ENCODE data around the gene ATG14.
"Not testable (repeated sequence)": the region's sequence is repeated elsewhere in the genome, so short reads cannot be mapped to it uniquely, and the experiment has no call there.

The ATG14 gene

DNA sequence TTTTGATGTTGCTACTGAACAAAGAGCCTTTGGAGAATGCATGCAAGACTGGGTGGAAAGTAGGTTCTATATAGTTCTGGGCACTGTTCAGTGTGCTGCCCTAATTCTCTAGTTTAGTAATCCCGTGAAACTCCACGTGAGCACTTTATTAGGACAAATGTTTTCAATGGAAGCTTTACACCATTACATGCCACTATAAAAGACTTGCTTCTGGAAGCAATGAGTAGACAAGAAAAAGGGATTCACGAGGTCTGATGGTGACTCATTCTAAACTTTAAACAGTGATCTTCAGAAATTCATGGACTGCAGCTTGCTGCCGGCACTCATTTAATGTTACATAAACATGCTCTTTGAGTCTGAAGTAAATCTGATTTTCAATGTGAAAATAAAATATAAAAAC lies 22.3 kb downstream of the ATG14 start:
- no peak for DNase-seq (ENCODE audit: low read depth)
- TF ChIP-seq, protein P1, sequence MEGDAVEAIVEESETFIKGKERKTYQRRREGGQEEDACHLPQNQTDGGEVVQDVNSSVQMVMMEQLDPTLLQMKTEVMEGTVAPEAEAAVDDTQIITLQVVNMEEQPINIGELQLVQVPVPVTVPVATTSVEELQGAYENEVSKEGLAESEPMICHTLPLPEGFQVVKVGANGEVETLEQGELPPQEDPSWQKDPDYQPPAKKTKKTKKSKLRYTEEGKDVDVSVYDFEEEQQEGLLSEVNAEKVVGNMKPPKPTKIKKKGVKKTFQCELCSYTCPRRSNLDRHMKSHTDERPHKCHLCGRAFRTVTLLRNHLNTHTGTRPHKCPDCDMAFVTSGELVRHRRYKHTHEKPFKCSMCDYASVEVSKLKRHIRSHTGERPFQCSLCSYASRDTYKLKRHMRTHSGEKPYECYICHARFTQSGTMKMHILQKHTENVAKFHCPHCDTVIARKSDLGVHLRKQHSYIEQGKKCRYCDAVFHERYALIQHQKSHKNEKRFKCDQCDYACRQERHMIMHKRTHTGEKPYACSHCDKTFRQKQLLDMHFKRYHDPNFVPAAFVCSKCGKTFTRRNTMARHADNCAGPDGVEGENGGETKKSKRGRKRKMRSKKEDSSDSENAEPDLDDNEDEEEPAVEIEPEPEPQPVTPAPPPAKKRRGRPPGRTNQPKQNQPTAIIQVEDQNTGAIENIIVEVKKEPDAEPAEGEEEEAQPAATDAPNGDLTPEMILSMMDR (IDR thresholded peaks at IDR 0.05; ENCODE audit: insufficient read depth, low read depth, low read length, missing control alignments) = no peak
- H3K4me3 ChIP-seq (ENCODE audit: low read length) = no peak overlapping the region

DNA sequence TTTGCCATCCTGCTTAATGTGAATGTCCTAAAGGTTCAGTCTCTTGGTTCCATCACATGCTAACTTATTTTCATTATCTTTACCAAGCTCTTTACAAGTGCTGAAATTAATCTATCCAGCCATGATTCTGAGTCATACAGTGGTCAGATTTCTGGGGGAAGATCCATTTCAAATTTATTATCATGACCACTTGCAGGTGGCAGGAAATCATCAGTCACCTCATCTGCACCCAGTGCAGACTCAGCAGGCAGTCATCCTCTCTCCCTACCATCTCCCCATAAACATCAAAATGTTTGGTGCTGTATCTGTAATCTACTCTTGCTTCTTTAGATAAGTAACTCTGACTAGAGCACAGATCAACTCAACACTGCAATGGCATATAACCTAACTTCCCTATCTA lies 23.5 kb downstream of the ATG14 start:
- TF ChIP-seq, protein P1 (IDR thresholded peaks at IDR 0.05; ENCODE audit: insufficient read depth, low read depth, low read length, missing control alignments) = no peak
- H3K4me3 ChIP-seq (ENCODE audit: low read length) = no peak overlapping the region
- no peak for DNase-seq (ENCODE audit: low read depth)

DNA sequence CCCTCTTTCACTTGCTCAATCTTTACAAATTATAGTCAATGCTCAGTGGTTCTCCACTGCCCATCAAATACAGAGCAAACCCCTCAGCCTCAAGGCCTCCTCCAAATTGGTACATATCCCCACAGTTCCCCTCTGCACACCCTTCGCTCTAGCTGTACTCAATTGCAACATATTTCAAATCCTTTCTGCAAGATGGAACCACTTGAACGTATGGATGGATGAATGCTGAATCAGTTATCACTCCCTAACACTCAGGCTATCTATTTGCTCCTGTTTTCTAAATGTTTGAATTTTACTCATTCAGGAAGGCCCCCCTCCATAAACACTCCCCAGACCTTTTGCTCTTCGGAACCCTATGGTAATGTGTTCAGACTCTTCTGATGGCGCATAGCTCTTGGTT lies 24.5 kb downstream of the ATG14 start:
- no peak for DNase-seq (ENCODE audit: low read depth)
- no peak overlapping the region for H3K4me3 ChIP-seq (ENCODE audit: low read length)
- TF ChIP-seq, protein P1 (IDR thresholded peaks at IDR 0.05; ENCODE audit: insufficient read depth, low read depth, low read length, missing control alignments) = no peak

DNA sequence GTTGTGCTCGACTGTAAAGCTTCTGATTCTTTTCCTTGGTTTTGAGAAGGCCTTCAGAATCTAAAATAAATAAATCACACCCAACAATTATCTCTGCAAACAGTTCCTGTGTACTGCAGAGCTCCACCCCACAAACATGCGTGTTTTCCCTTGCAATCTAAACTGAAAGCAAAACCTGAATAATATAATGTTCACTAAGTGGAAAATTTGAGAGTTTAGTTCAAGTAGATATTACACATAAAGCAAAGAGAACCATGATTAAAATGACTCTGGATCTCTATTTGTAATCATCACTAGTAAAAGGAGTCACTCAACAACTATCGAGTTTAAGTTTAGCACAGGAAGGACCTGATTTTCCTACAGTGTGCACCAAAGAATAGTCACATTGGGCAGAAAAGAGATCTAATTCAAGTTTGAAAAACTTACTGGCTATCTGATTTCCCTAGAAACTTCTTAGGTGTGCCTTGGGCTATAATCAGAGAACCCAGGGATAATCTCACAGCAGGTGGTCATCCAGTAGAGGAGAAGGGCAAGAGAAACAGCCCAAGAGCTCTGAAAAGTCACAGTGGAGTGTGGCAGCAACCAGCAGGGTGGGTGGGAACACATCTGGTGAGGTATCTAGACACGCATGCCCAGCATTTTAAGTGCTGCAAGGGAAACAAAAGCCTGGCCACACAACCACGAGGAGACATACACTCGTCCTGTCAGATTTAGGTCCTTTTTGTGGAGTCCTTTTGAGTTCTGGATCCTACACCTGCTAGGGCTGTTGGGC lies 25.4 kb downstream of the ATG14 start:
- TF ChIP-seq, protein P1 (IDR thresholded peaks at IDR 0.05; ENCODE audit: insufficient read depth, low read depth, low read length, missing control alignments) = no peak
- DNase-seq (ENCODE audit: low read depth) = no peak
- H3K4me3 ChIP-seq (ENCODE audit: low read length) = no peak overlapping the region

DNA sequence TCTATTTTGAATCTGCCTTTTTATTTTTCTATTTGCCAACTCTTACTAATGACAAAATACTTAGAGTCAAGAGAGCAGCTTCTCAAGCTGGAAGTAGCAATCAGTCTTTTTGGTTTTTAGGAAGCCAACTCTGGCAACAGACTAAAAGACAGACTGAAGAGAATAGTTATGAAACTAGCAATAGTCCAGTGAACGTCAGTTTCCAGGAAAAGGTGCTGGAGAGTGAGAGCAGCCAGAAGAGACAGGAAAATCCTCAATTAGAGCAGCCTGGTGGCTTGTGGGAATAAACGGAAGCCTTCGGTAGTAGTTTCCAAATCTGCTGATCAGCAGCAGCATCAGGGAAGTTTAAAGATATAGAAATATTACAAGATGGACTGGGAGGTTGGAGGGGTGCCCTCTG lies 27.1 kb downstream of the ATG14 start:
- no peak for DNase-seq (ENCODE audit: low read depth)
- TF ChIP-seq, protein P1 (IDR thresholded peaks at IDR 0.05; ENCODE audit: insufficient read depth, low read depth, low read length, missing control alignments) = no peak
- H3K4me3 ChIP-seq (ENCODE audit: low read length) = no peak overlapping the region

DNA sequence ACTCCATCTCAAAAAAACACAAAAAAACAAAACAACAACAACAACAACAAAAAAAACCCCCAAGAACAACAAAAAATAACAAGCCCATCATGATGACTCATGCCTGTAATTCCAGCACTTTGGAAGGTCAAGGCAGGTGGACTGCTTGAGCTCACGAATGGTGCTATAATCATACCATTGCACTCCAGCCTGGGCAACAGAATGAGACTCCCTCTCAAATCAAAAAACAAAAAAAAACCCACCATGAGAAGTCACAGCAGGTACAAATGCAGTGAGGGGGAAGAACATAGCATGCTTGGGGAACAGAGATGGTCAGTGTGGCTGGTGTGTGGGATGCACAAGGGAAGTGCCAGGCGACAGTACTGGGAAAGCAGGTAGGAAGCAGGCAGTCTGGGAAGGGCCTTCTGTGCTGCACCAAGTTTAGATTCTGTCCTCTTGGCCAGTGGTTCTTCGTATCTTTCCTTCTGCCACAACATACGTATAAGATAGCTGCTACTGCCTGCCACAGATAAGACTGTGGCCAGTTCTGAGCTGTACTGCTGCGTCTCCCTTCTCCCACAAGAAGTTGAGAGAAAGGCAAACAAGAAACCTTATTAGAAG lies 28.0 kb downstream of the ATG14 start:
- DNase-seq (ENCODE audit: low read depth) = no peak
- TF ChIP-seq, protein P1 (IDR thresholded peaks at IDR 0.05; ENCODE audit: insufficient read depth, low read depth, low read length, missing control alignments) = no peak
- H3K4me3 ChIP-seq (ENCODE audit: low read length) = no peak overlapping the region

DNA sequence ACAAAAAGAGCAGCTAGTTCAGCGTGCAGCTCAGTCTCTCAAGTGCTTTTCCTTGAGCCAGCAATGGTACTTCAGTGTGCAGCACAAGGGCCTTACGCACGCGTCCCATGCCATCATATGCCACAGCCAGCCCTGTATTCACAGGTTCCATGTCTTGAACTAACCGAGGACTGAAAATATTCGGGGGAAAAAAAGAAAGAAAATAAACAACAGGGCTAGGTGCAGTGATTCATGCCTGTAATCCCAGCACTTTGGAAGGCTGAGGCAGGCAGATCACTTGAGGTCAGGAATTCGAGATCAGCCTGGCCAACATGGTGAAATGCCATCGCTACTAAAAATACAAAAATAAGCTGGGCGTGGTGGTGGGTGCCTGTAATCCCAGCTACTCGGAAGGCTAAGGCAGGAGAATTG lies 28.6 kb downstream of the ATG14 start:
- not testable (repeated sequence) for DNase-seq (ENCODE audit: low read depth); H3K4me3 ChIP-seq (ENCODE audit: low read length)
